ENCODE measurements around the gene MAP2K2.

The MAP2K2 gene

GRCh38 chr19:4075373-4075772 is 48.5 kb downstream of the MAP2K2 start:
- TF ChIP-seq SIN3A (IDR thresholded peaks at IDR 0.05; ENCODE audit: borderline replicate concordance, insufficient read depth, low read length) = no peak
- no peak for TF ChIP-seq REST (IDR thresholded peaks at IDR 0.05; ENCODE audit: insufficient read depth in 1 of 2, low read depth in 2 of 2, low read length in 2 of 2)
- no peak for TF ChIP-seq TAF1 (IDR thresholded peaks at IDR 0.05; ENCODE audit: borderline replicate concordance, insufficient read depth, low read length)
- no peak for TF ChIP-seq FOXP2 (optimal IDR thresholded peaks at IDR 0.05; ENCODE audit: borderline replicate concordance, extremely low read depth, extremely low read length, insufficient read depth)
- TF ChIP-seq POLR2AphosphoS5 (IDR thresholded peaks at IDR 0.05; ENCODE audit: low read depth, low read length) = no peak

- TF ChIP-seq REST (IDR thresholded peaks at IDR 0.05; ENCODE audit: insufficient read depth in 1 of 2, low read depth in 2 of 2, low read length in 2 of 2) (no peak), TAF1 (IDR thresholded peaks at IDR 0.05; ENCODE audit: borderline replicate concordance, insufficient read depth, low read length) (no peak), FOXP2 (optimal IDR thresholded peaks at IDR 0.05; ENCODE audit: borderline replicate concordance, extremely low read depth, extremely low read length, insufficient read depth) (no peak), SIN3A (IDR thresholded peaks at IDR 0.05; ENCODE audit: borderline replicate concordance, insufficient read depth, low read length) (no peak), POLR2AphosphoS5 (IDR thresholded peaks at IDR 0.05; ENCODE audit: low read depth, low read length) (no peak)
These were observed 52.3 kb downstream of the MAP2K2 start for GRCh38 chr19:4071610-4072009.

GRCh38 chr19:4069331-4069959 is 54.5 kb downstream of the MAP2K2 start:
- TF ChIP-seq POLR2AphosphoS5 (IDR thresholded peaks at IDR 0.05; ENCODE audit: low read depth, low read length) (no peak), FOXP2 (optimal IDR thresholded peaks at IDR 0.05; ENCODE audit: borderline replicate concordance, extremely low read depth, extremely low read length, insufficient read depth) (no peak), SIN3A (IDR thresholded peaks at IDR 0.05; ENCODE audit: borderline replicate concordance, insufficient read depth, low read length) (no peak), TAF1 (IDR thresholded peaks at IDR 0.05; ENCODE audit: borderline replicate concordance, insufficient read depth, low read length) (no peak), REST (IDR thresholded peaks at IDR 0.05; ENCODE audit: insufficient read depth in 1 of 2, low read depth in 2 of 2, low read length in 2 of 2) (no peak)

- TF ChIP-seq POLR2AphosphoS5 (IDR thresholded peaks at IDR 0.05; ENCODE audit: low read depth, low read length) (no peak), TAF1 (IDR thresholded peaks at IDR 0.05; ENCODE audit: borderline replicate concordance, insufficient read depth, low read length) (no peak)
These were observed 55.6 kb downstream of the MAP2K2 start for GRCh38 chr19:4068047-4068966.

- TF ChIP-seq FOXP2 (optimal IDR thresholded peaks at IDR 0.05; ENCODE audit: borderline replicate concordance, extremely low read depth, extremely low read length, insufficient read depth) (no peak), REST (IDR thresholded peaks at IDR 0.05; ENCODE audit: insufficient read depth in 1 of 2, low read depth in 2 of 2, low read length in 2 of 2) (no peak), POLR2AphosphoS5 (IDR thresholded peaks at IDR 0.05; ENCODE audit: low read depth, low read length) (no peak), SIN3A (IDR thresholded peaks at IDR 0.05; ENCODE audit: borderline replicate concordance, insufficient read depth, low read length) (no peak), TAF1 (IDR thresholded peaks at IDR 0.05; ENCODE audit: borderline replicate concordance, insufficient read depth, low read length) (no peak)
These were observed 56.4 kb downstream of the MAP2K2 start for GRCh38 chr19:4067396-4068046.
